Suprapubic skin (tissue), 4 donors: Measurements from ENCODE around the gene GIMAP4. TPM values are rescaled to one million over a fixed set of nuclear protein-coding genes. Genes with fewer than 3 reads are reported as not detected.

Experiments used
- DNase-seq, 2 donors: peaks; one replicate each; pipeline ENCODE4 v3.0.0-alpha.2; 2019; ENCODE audit warnings: low spot score in 2 of 2
- H3K27ac ChIP-seq: fragments of 200-600 bp; sonication (generic); one replicate; pipeline ENCODE4 v1.5.1; 2019
- H3K27me3 ChIP-seq: fragments of 200-600 bp; sonication (generic); one replicate; pipeline ENCODE4 v1.5.1; 2019
- H3K36me3 ChIP-seq: fragments of 200-600 bp; sonication (generic); one replicate; pipeline ENCODE4 v1.5.1; 2019
- H3K4me1 ChIP-seq: fragments of 200-600 bp; sonication (generic); one replicate; pipeline ENCODE4 v1.5.1; 2019
- H3K4me3 ChIP-seq: fragments of 200-600 bp; sonication (generic); one replicate; pipeline ENCODE4 v1.5.1; 2019; ENCODE audit warnings: mild to moderate bottlenecking
- H3K9me3 ChIP-seq: fragments of 200-600 bp; sonication (generic); one replicate; pipeline ENCODE4 v1.5.1; 2019
- EP300 ChIP-seq: sonication (generic); formaldehyde crosslinking; IDR thresholded peaks from one replicate; pipeline ENCODE4 v1.6.1; 2017; ENCODE audit warnings: antibody characterized with exemption
- POLR2A ChIP-seq, 2 donors: fragments of 450-650 bp; IDR thresholded peaks; one replicate each; pipeline ENCODE4 v1.6.1; 2017; ENCODE audit warnings: antibody characterized with exemption in 2 of 2, mild to moderate bottlenecking in 2 of 2, moderate library complexity in 2 of 2
- POLR2AphosphoS5 ChIP-seq, 3 donors: sonication (generic); formaldehyde crosslinking; IDR thresholded peaks; one replicate each; pipeline ENCODE4 v1.6.1; 2017; ENCODE audit warnings: antibody characterized with exemption in 3 of 3
- WGBS: methylation state at CpG from one replicate; pipeline ENCODE4 v1.1.5; 2018; 5-methylcytosine and 5-hydroxymethylcytosine counted together
- total RNA-seq, 4 donors: library from RNA; depleted of rRNA; stranded (reverse); fragments of >200 nt; gene quantifications; one replicate each; pipeline ENCODE4 v1.1.0, GENCODE V29; 2016
- TF ChIP-seq, protein P1 (sequence below), 2 donors: fragments of 200-600 bp in 1 of 2; fragments of 450-650 bp in 1 of 2; sonication (generic) in 1 of 2; IDR thresholded peaks; one replicate each; pipeline ENCODE4 v1.5.1; 2016 to 2019; ENCODE audit warnings: antibody characterized with exemption in 2 of 2, mild to moderate bottlenecking in 1 of 2, moderate library complexity in 1 of 2

GIMAP4 gene
- total RNA-seq, 4 donors from 2014 or later, result 6.5 to 12.5 (median 9.3) TPM

DNA sequence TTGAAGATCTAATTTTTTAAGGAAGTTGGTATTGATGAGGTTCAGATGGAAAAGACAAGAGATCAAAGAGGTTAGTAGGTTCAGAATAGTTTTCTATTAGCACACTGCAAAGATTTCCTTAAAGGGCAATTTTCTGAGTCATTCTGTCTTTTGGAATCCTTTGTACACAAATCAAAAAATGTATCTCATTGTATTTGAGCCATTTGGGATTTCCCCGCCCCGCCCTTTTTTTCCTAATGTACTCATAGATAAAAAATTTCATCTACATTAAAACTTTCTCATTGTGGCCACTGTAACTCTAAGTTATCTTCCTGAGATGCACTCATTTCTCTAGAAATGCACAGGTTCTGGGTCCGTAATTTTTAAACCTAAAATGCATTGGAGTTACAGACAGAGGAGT, 52.9 kb downstream of the GIMAP4 start:
- WGBS, result 79% methylated on average over 3 of the region's 3 CpGs
- DNase-seq, result no peak
- no peak for TF ChIP-seq POLR2A (IDR thresholded peaks at IDR 0.05)
- TF ChIP-seq EP300, result no peak
- TF ChIP-seq, protein P1, sequence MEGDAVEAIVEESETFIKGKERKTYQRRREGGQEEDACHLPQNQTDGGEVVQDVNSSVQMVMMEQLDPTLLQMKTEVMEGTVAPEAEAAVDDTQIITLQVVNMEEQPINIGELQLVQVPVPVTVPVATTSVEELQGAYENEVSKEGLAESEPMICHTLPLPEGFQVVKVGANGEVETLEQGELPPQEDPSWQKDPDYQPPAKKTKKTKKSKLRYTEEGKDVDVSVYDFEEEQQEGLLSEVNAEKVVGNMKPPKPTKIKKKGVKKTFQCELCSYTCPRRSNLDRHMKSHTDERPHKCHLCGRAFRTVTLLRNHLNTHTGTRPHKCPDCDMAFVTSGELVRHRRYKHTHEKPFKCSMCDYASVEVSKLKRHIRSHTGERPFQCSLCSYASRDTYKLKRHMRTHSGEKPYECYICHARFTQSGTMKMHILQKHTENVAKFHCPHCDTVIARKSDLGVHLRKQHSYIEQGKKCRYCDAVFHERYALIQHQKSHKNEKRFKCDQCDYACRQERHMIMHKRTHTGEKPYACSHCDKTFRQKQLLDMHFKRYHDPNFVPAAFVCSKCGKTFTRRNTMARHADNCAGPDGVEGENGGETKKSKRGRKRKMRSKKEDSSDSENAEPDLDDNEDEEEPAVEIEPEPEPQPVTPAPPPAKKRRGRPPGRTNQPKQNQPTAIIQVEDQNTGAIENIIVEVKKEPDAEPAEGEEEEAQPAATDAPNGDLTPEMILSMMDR (IDR thresholded peaks at IDR 0.05), result no peak
- TF ChIP-seq POLR2AphosphoS5 (IDR thresholded peaks at IDR 0.05), result no peak
- H3K27ac ChIP-seq, result no peak overlapping the region
- H3K4me3 ChIP-seq, result no peak overlapping the region
- H3K36me3 ChIP-seq, result no peaks in the 10 kb centered on the region
- no peaks in the 10 kb centered on the region for H3K4me1 ChIP-seq
- H3K27me3 ChIP-seq, result no peaks in the 10 kb centered on the region
- H3K9me3 ChIP-seq, result no peaks in the 10 kb centered on the region

DNA sequence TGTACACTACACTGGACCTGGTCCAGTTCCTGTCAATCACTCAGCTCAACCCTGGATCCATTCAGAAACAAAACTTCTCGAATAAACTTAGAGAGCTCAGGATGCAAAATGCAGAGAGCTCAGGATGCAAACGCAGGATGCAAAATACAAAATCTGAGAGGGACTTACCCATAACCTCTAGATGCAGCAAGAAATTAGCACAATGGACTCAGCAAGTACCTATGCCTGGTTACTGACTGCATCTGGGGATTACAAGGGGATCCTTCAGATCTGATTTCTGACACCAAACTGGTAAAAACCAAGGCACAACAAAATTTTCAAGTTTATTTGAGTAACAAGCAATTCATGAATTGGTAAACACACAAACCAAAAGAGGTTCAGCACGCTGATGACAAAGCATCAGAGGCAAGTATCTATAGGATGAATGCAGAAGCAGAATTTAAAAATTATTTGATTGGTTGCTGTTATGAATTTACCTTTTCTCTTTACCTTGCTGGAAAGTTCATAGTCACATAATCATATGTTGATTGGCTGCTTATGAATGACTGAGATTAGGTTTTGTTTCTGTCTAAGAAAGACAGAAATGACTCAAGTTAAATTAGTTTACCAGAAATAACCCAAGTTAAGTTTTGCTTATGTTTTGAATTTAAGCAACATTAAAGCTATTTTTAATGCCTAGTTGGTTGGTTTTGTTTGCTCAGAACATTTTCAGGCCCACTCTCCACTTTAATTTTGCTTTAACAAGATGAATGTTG, 53.6 kb downstream of the GIMAP4 start:
- Histone ChIP-seq H3K9me3 (no peaks in the 10 kb centered on the region), H3K4me3 (no peak overlapping the region), H3K27ac (no peak overlapping the region), H3K36me3 (no peaks in the 10 kb centered on the region), H3K4me1 (no peaks in the 10 kb centered on the region), H3K27me3 (no peaks in the 10 kb centered on the region)
- DNase-seq, result no peak
- TF ChIP-seq POLR2AphosphoS5 (IDR thresholded peaks at IDR 0.05) (no peak), POLR2A (IDR thresholded peaks at IDR 0.05) (no peak), EP300 (no peak)
- TF ChIP-seq, protein P1 (IDR thresholded peaks at IDR 0.05), result no peak
- WGBS, result 69% methylated on average over 3 of the region's 3 CpGs

DNA sequence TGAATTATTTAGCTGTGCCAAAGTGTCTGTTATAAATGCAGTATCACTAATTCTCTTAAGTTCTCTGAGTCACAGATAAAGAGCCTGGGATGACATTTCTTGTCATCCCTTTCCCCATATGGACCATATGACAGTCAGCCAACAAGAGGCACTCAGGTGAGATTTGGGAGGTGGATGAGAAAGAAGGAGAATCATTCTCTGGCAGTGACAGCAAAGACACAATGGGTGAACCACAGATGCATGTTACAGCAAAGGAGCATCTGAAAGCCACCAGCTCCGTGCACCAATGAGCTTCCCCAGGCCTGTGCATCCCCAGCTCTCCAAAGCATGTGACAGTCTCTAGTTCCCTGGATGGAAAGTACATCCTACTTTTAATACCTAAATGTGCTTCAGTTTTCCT, 54.2 kb downstream of the GIMAP4 start:
- no peak overlapping the region for H3K27ac ChIP-seq
- DNase-seq, result no peak
- no peaks in the 10 kb centered on the region for H3K4me1 ChIP-seq
- no peaks in the 10 kb centered on the region for H3K36me3 ChIP-seq
- no peak for TF ChIP-seq POLR2AphosphoS5 (IDR thresholded peaks at IDR 0.05)
- TF ChIP-seq, protein P1 (IDR thresholded peaks at IDR 0.05), result no peak
- no peak for TF ChIP-seq POLR2A (IDR thresholded peaks at IDR 0.05)
- no peak for TF ChIP-seq EP300
- no peak overlapping the region for H3K4me3 ChIP-seq
- H3K9me3 ChIP-seq, result no peaks in the 10 kb centered on the region
- H3K27me3 ChIP-seq, result no peaks in the 10 kb centered on the region
- 81% methylated on average over 1 of the region's 1 CpG for WGBS

Other genes with a start within 250 kb of the GIMAP4 start
- gene LRRC61, start 244.0 kb upstream of the GIMAP4 start, total RNA-seq, result 10 to 100 TPM in 3 of 4 donors, 1 to 10 TPM in 1; 7.9 to 29.0 (median 22.5) TPM
- 10 to 100 TPM; 10.4 to 16.5 (median 13.1) TPM for gene ACTR3C, start 243.8 kb upstream of the GIMAP4 start, total RNA-seq
- 10 to 100 TPM; 12.8 to 23.4 (median 16.5) TPM for gene RARRES2, start 225.8 kb upstream of the GIMAP4 start, total RNA-seq
- 10 to 100 TPM; 56.1 to 75.5 (median 73.7) TPM for gene REPIN1, start 198.6 kb upstream of the GIMAP4 start, total RNA-seq
- 1 to 10 TPM; 1.6 to 3.9 (median 2.6) TPM for gene ZNF775, start 188.1 kb upstream of the GIMAP4 start, total RNA-seq
- 1 to 10 TPM; 1.5 to 5.6 (median 3.2) TPM for gene GIMAP8, start 116.8 kb upstream of the GIMAP4 start, total RNA-seq
- 10 to 100 TPM in 1 of 4 donors, 1 to 10 TPM in 3; 1.4 to 10.8 (median 4.9) TPM for gene GIMAP7, start 52.5 kb upstream of the GIMAP4 start, total RNA-seq
- 10 to 100 TPM in 2 of 4 donors, 1 to 10 TPM in 2; 4.1 to 16.8 (median 10.4) TPM for gene GIMAP6, start 65.0 kb downstream of the GIMAP4 start, total RNA-seq
- 1 to 10 TPM; 2.0 to 8.2 (median 2.9) TPM for gene GIMAP2, start 118.3 kb downstream of the GIMAP4 start, total RNA-seq
- gene GIMAP1, start 149.2 kb downstream of the GIMAP4 start, total RNA-seq, result 1 to 10 TPM in 3 of 4 donors, under 1 TPM in 1; 0.38 to 3.9 (median 2.2) TPM
- gene GIMAP5, start 170.0 kb downstream of the GIMAP4 start, total RNA-seq, result 10 to 100 TPM in 1 of 4 donors, 1 to 10 TPM in 3; 2.8 to 15.0 (median 7.7) TPM
- 10 to 100 TPM in 1 of 4 donors, 1 to 10 TPM in 3; 2.5 to 14.5 (median 4.9) TPM for gene TMEM176B, start 233.0 kb downstream of the GIMAP4 start, total RNA-seq
- 10 to 100 TPM in 1 of 4 donors, 1 to 10 TPM in 3; 3.2 to 12.9 (median 6.0) TPM for gene TMEM176A, start 233.4 kb downstream of the GIMAP4 start, total RNA-seq